Lower leg skin (tissue), 3 donors: ENCODE results near the gene KRT6B.

Experiments used
- CTCF ChIP-seq, 3 donors: fragments of 450-650 bp; IDR thresholded peaks; one replicate each; pipeline ENCODE4 v1.5.1; 2016; ENCODE audit warnings: antibody characterized with exemption in 3 of 3, mild to moderate bottlenecking in 3 of 3, moderate library complexity in 2 of 3
- POLR2A ChIP-seq, 2 donors: fragments of 450-650 bp; IDR thresholded peaks; one replicate each; pipeline ENCODE4 v1.6.1; 2016 to 2017; ENCODE audit warnings: antibody characterized with exemption in 2 of 2, mild to moderate bottlenecking in 1 of 2, moderate library complexity in 1 of 2

- no peak for TF ChIP-seq CTCF (IDR thresholded peaks at IDR 0.05)
- no peak for TF ChIP-seq POLR2A (IDR thresholded peaks at IDR 0.05)
Measured at GRCh38 chr12:52426034-52426433, 25.9 kb downstream of the KRT6B start.
